AG09309 (cell line): Measurements from ENCODE around the gene NARS2.
"Not testable (repeated sequence)": the region's sequence is repeated elsewhere in the genome, so short reads cannot be mapped to it uniquely, and the experiment has no call there.

Source experiments
- DNase-seq: peaks from one replicate; pipeline ENCODE4 v3.0.0-alpha.2; 2010; ENCODE audit warnings: low read depth
- H3K4me3 ChIP-seq: 2 replicates; pipeline ENCODE4 v1.5.1; 2011; ENCODE audit warnings: mild to moderate bottlenecking, low read depth, low read length, moderate library complexity; ENCODE audit not compliant: control insufficient read depth
- TF ChIP-seq, protein P1 (sequence below): IDR thresholded peaks from 2 replicates; pipeline ENCODE4 v1.5.1; 2011; ENCODE audit warnings: mild to moderate bottlenecking, low read depth, low read length, inconsistent platforms; ENCODE audit not compliant: insufficient read depth, control insufficient read depth; ENCODE audit errors: missing control alignments

NARS2 gene

DNA sequence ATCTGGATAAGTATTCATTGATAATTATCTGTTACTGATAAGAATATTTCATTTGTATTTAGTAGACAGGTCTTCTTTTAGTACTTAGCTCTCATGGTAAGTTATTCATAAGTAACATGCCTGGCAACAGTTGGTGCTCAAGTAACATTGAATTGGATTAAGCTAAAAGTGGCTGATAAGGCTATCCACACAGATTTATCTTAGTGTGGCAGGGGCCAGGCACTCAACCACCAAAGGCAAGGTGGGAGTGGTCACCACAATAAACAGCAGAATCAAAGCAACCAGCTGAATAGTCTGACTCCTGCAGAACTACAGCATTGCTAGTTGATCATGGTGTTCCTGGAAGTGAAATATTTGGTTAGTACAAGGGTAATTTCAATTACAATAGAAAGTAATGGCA is 33.0 kb upstream of the NARS2 start:
- no peak overlapping the region for H3K4me3 ChIP-seq
- TF ChIP-seq, protein P1, sequence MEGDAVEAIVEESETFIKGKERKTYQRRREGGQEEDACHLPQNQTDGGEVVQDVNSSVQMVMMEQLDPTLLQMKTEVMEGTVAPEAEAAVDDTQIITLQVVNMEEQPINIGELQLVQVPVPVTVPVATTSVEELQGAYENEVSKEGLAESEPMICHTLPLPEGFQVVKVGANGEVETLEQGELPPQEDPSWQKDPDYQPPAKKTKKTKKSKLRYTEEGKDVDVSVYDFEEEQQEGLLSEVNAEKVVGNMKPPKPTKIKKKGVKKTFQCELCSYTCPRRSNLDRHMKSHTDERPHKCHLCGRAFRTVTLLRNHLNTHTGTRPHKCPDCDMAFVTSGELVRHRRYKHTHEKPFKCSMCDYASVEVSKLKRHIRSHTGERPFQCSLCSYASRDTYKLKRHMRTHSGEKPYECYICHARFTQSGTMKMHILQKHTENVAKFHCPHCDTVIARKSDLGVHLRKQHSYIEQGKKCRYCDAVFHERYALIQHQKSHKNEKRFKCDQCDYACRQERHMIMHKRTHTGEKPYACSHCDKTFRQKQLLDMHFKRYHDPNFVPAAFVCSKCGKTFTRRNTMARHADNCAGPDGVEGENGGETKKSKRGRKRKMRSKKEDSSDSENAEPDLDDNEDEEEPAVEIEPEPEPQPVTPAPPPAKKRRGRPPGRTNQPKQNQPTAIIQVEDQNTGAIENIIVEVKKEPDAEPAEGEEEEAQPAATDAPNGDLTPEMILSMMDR = no peak
- DNase-seq = no peak

DNA sequence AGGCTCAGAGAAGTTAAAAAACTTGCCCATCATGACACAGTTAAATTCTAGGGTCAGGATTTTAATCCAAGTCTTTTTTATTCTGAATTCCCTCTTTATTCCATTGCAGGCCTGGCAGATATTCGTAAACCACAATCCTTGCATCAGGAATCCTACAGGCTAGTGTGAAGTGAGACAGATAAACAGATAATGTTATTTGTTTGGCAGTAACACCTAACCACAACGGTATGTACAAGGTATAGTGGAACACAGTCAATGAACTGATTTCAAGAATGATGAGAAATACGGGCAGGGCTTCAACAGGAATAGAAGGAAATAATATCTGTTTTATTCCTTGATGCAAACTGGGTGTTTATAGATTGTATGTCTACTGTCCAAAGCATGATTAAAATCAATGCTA is 32.0 kb upstream of the NARS2 start:
- no peak overlapping the region for H3K4me3 ChIP-seq
- TF ChIP-seq, protein P1 = no peak
- DNase-seq = no peak

DNA sequence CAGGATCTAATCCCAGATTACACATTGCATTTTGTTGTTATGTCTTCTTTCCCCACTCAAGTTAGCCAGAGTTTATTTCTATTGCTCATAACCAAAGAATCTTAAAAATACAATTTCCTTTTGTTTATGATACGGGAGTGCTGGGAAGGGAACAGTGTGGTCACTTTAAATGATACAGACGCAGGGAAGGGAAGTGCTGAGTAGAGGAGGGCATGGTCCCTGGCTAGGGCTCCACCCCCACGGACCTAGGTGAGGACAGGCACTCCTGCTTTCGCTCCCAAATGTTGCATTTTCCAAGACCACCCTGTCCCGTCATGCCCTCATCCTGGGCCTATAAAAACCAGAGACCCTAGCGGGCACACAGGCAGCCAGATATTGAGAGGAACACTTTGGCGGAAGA is 30.6 kb upstream of the NARS2 start:
- no peak for DNase-seq
- TF ChIP-seq, protein P1 = no peak
- no peak overlapping the region for H3K4me3 ChIP-seq

DNA sequence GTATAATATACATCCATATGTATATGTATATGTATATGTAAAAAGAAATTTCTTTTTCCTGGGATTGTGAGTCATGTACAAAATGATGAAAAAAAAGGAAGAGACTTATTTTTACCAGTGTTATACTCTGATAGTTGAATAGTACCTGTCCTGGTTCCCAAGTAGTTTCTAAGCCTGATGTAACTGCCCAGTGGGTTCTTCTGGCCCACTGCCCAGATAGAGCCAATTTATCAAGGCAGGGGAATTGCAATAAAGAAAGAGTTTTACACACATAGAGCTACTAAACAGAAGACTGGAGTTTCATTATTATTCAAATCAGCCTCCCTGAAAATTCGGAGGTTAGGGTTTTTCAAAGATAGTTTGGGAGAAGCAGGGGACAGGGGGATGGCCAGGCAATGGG is 29.1 kb upstream of the NARS2 start:
- TF ChIP-seq, protein P1 = no peak
- H3K4me3 ChIP-seq = no peak overlapping the region
- no peak for DNase-seq

DNA sequence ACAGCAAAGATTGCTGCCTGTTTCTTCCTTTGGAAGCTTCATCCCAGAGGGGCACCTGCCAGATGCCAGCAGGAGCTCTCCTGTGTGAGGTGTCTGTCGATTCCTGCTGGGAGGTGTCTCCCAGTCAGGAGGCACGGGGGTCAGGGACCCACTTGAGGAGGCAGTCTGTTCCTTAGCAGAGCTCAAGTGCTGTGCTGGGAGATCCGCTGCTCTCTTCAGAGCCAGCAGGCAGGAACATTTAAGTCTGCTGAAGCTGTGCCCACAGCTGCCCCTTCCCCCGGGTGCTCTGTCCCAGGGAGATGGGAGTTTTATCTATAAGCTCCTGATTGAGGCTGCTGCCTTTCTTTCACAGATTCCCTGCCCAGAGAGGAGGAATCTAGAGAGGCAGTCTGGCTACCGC is 28.1 kb upstream of the NARS2 start:
- not testable (repeated sequence) for H3K4me3 ChIP-seq, DNase-seq

DNA sequence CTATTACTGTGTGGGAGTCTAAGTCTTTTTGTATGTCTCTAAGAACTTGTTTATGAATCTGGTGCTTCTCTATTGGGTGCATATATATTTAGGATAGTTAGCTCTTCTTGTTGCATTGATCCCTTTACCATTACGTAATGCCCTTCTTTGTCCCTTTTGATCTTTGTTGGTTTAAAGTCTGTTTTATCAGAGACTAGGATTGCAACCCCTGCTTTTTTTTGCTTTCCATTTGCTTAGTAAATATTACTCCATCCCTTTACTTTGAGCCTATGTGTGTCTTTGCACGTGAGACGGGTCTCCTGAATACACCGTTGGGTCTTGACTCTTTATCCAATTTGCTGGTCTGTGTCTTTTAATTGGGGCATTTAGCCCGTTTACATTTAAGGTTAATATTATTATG is 26.4 kb upstream of the NARS2 start:
- H3K4me3 ChIP-seq, DNase-seq: not testable (repeated sequence)

DNA sequence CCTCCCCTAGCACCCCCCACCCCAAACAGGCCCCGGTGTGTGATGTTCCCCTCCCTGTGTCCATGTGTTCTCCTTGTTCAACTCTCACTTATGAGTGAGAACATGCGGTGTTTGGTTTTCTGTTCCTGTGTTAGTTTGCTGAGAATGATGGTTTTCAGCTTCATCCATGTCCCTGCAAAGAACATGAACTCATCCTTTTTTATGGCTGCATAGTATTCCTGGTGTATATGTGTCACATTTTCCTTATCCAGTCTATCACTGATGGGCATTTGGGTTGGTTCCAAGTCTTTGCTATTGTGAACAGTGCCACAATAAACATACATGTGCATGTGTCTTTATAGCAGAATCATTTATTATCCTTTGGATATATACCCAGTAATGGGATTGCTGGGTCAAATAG is 22.9 kb upstream of the NARS2 start:
- not testable (repeated sequence) for DNase-seq, H3K4me3 ChIP-seq

DNA sequence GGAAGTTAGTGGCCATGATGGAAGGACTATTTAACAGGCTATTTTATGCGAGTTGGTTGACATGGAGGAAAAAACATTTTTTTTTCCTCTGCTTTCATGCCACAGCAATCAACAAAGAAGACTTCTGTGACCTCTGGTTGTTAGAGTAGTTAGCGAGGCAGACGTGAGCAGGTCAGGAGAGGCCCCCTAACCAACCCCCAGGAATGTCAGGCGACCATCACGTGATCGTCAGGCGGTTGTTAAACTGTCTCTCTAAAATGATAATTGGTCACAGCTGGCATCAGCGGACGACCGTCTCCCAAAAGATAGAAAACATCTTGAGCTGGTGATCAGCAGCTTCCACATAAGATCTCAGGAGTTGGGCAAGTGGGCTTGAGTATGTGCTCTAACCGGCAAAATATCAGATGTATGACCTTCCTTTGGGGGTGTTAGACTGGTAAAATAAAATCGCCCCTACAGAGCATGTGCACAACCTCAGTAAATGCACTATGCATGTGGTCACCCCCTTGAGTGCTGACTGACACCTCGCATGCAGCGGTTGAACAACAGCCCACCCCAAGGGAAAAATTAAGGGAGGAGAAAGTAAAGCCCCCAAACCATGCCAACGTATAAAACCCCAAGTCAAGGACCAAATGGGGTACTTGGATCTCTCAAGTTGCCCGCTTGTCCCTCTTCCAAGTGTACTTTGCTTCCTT is 20.9 kb upstream of the NARS2 start:
- no peak for DNase-seq
- H3K4me3 ChIP-seq = no peak overlapping the region
- TF ChIP-seq, protein P1 = no peak

DNA sequence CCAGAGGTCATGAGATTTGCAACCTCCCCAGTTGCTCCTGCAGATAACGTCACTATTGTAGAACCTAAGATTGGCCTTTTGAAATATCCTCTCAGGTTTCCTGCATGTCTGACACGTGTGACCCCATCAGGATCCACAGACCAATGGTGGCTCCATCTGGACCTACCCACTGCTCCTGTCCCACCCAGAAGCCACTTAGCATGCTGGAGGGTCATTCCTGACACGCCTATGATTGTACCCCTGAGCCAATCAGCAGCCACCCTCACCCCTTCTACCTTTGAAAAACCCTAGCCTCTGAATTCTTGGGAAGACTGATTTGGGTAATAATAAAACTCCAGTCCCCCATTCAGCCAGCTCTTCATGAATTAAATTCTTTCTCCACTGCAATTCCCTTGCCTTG is 20.1 kb upstream of the NARS2 start:
- DNase-seq = no peak
- H3K4me3 ChIP-seq = no peak overlapping the region
- TF ChIP-seq, protein P1 = no peak
